DOHH2 (cell line): ENCODE data around the gene ANTXR1.

Source experiments
- H3F3A ChIP-seq: fragments of 200-600 bp; sonication (generic), shearing (Covaris generic); 2 replicates; pipeline ENCODE4 v1.6.0; 2016; ENCODE audit warnings: antibody characterized with exemption, mild to moderate bottlenecking; ENCODE audit not compliant: control insufficient read depth, insufficient read depth
- H3K27ac ChIP-seq: fragments of 200-600 bp; sonication (generic); 2 replicates; pipeline ENCODE4 v1.5.1; 2014; ENCODE audit warnings: low read depth, mild to moderate bottlenecking, low read length, moderate library complexity
- H3K27me3 ChIP-seq: fragments of 200-600 bp; sonication (generic); 2 replicates; pipeline ENCODE4 v1.6.1; 2014; ENCODE audit warnings: mild to moderate bottlenecking, low read length, mixed read lengths; ENCODE audit not compliant: control insufficient read depth
- H3K36me3 ChIP-seq: fragments of 200-600 bp; sonication (generic); 2 replicates; pipeline ENCODE4 v1.6.1; 2014; ENCODE audit warnings: mild to moderate bottlenecking, low read length, moderate library complexity, mixed read lengths; ENCODE audit not compliant: control insufficient read depth
- H3K4me1 ChIP-seq: fragments of 200-600 bp; sonication (generic); 2 replicates; pipeline ENCODE4 v1.6.1; 2014; ENCODE audit warnings: mild to moderate bottlenecking, low read length, mixed read lengths; ENCODE audit not compliant: control insufficient read depth
- H3K4me2 ChIP-seq: fragments of 200-600 bp; sonication (generic); 2 replicates; pipeline ENCODE4 v1.6.0; 2014; ENCODE audit warnings: mild to moderate bottlenecking, low read length, moderate library complexity
- H3K4me3 ChIP-seq: fragments of 200-600 bp; sonication (generic); 2 replicates; pipeline ENCODE4 v1.5.1; 2014; ENCODE audit warnings: mild to moderate bottlenecking, low read length, mixed read lengths
- H3K79me2 ChIP-seq: fragments of 200-600 bp; sonication (generic); 2 replicates; pipeline ENCODE4 v1.6.1; 2014; ENCODE audit warnings: mild to moderate bottlenecking, low read length, mixed read lengths; ENCODE audit not compliant: control insufficient read depth
- H3K9me2 ChIP-seq: fragments of 200-600 bp; sonication (generic); replicated peaks from 2 replicates; pipeline ENCODE4 v1.6.1; 2014; ENCODE audit warnings: mild to moderate bottlenecking, low read length, mixed read lengths; ENCODE audit not compliant: control insufficient read depth
- H3K9me3 ChIP-seq: fragments of 200-600 bp; sonication (generic); 2 replicates; pipeline ENCODE4 v1.6.1; 2014; ENCODE audit warnings: antibody characterized with exemption, low read length, mixed read lengths; ENCODE audit not compliant: control insufficient read depth, insufficient read depth
- H4K20me1 ChIP-seq: fragments of 200-600 bp; sonication (generic); 2 replicates; pipeline ENCODE4 v1.6.0; 2014; ENCODE audit warnings: low read depth, mild to moderate bottlenecking, antibody characterized with exemption, low read length, moderate library complexity; ENCODE audit not compliant: control insufficient read depth, insufficient read depth
- CTCF ChIP-seq: fragments of 200-600 bp; sonication (generic); IDR thresholded peaks from one replicate; pipeline ENCODE4 v1.5.1; 2014; ENCODE audit warnings: antibody characterized with exemption, mild to moderate bottlenecking, low read depth, low read length; ENCODE audit not compliant: poor library complexity, severe bottlenecking
- EZH2phosphoT487 ChIP-seq: fragments of 200-600 bp; sonication (generic); IDR thresholded peaks from 2 replicates; pipeline ENCODE4 v1.6.1; 2017; ENCODE audit warnings: borderline replicate concordance, mild to moderate bottlenecking, antibody characterized with exemption, low read length, moderate library complexity, mixed read lengths

Gene ANTXR1

GRCh38 chr2:69200107-69200520, 187.1 kb downstream of the ANTXR1 start:
- Histone ChIP-seq H3K27me3 (peaks cover 5% of the 10 kb centered on the region), H3K27ac (no peak overlapping the region), H3F3A (no peaks in the 10 kb centered on the region), H3K4me3 (no peak overlapping the region), H3K79me2 (no peaks in the 10 kb centered on the region), H3K36me3 (no peaks in the 10 kb centered on the region), H3K9me3 (no peaks in the 10 kb centered on the region), H3K9me2 (no peaks in the 10 kb centered on the region), H3K4me1 (no peaks in the 10 kb centered on the region), H4K20me1 (no peaks in the 10 kb centered on the region), H3K4me2 (no peak overlapping the region)
- TF ChIP-seq EZH2phosphoT487, result no peak
- TF ChIP-seq CTCF, result no peak

GRCh38 chr2:69201259-69201658, 188.3 kb downstream of the ANTXR1 start:
- Histone ChIP-seq H3K36me3 (no peaks in the 10 kb centered on the region), H3K79me2 (no peaks in the 10 kb centered on the region), H3K4me3 (no peak overlapping the region), H3K4me1 (no peaks in the 10 kb centered on the region), H3K9me2 (no peaks in the 10 kb centered on the region), H3K4me2 (no peak overlapping the region), H3K9me3 (no peaks in the 10 kb centered on the region), H3K27me3 (peaks cover 5% of the 10 kb centered on the region), H4K20me1 (no peaks in the 10 kb centered on the region), H3K27ac (no peak overlapping the region), H3F3A (no peaks in the 10 kb centered on the region)
- no peak for TF ChIP-seq CTCF
- no peak for TF ChIP-seq EZH2phosphoT487

GRCh38 chr2:69202327-69202726, 189.3 kb downstream of the ANTXR1 start:
- Histone ChIP-seq H3K79me2 (no peaks in the 10 kb centered on the region), H3K4me2 (no peak overlapping the region), H3K27me3 (peaks cover 5% of the 10 kb centered on the region), H3K4me1 (no peaks in the 10 kb centered on the region), H3K4me3 (no peak overlapping the region), H3K27ac (no peak overlapping the region), H3K36me3 (no peaks in the 10 kb centered on the region), H3F3A (no peaks in the 10 kb centered on the region), H4K20me1 (no peaks in the 10 kb centered on the region), H3K9me3 (no peaks in the 10 kb centered on the region), H3K9me2 (no peaks in the 10 kb centered on the region)
- TF ChIP-seq CTCF (no peak), EZH2phosphoT487 (no peak)
